Progenitor cell of endocrine pancreas (in vitro differentiated cells): ENCODE data around the gene DAPK1. TPM values are rescaled to one million over a fixed set of nuclear protein-coding genes. Genes with fewer than 3 reads are reported as not detected.
A peak's percentile ranks its signal among the peaks of the same experiment; 100 is the strongest.

Experiments
- DNase-seq: peaks from one replicate; pipeline ENCODE4 v3.0.0; 2021; ENCODE audit warnings: low spot score; ENCODE audit not compliant: unreplicated experiment
- H3K27ac Mint-ChIP-seq: 2 replicates; pipeline ENCODE4 v1.8.0; 2021; ENCODE audit warnings: mild to moderate bottlenecking, moderate library complexity, mixed read lengths
- H3K27me3 Mint-ChIP-seq: 2 replicates; pipeline ENCODE4 v1.8.0; 2021; ENCODE audit warnings: mixed read lengths
- H3K36me3 Mint-ChIP-seq: 2 replicates; pipeline ENCODE4 v1.8.0; 2022; ENCODE audit warnings: mixed read lengths; ENCODE audit not compliant: insufficient read depth
- H3K4me1 Mint-ChIP-seq: 2 replicates; pipeline ENCODE4 v1.8.0; 2021; ENCODE audit warnings: low read depth, mixed read lengths
- H3K4me3 Mint-ChIP-seq: 2 replicates; pipeline ENCODE4 v1.8.0; 2021; ENCODE audit warnings: low read depth, mild to moderate bottlenecking, moderate library complexity, mixed read lengths
- H3K9me3 Mint-ChIP-seq: 2 replicates; pipeline ENCODE4 v1.8.0; 2021; ENCODE audit warnings: low read depth, mixed read lengths
- total RNA-seq: library from RNA; stranded (reverse); gene quantifications from 2 replicates; pipeline ENCODE4 v1.2.1, GENCODE V29; 2021
- TF ChIP-seq, protein P1 (sequence below): fragments of 200-600 bp; sonication (generic); IDR thresholded peaks from one replicate; pipeline ENCODE4 v1.5.0; 2021; ENCODE audit warnings: antibody characterized with exemption, mild to moderate bottlenecking; ENCODE audit not compliant: unreplicated experiment

DAPK1 gene
- total RNA-seq, 1 donor from 2014 or later, result 202 TPM

DNA sequence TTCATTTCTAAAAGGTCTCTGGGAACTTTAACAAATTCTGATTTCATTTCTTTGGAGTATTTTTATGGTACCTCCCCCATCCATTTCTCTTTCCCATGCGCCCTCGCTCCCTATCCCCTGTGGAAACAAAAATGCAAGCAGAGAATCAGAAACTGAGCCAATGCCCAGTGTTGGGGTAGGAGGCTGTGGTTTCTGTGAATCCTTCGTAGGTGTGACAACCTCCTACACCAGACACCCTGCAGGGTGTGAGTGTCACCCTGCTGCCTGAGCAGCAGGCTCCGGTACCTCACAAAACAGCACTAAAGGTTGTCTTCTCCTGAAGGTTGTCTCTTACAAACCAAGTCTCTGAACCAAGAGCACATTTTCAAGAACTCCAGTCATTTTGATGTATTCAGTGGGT, 124.4 kb downstream of the DAPK1 start:
- no peak for DNase-seq
- Mint-ChIP-seq H3K9me3 (no peaks in the 10 kb centered on the region), H3K4me3 (no peak overlapping the region), H3K27me3 (no peaks in the 10 kb centered on the region), H3K36me3 (peaks cover 46% of the 10 kb centered on the region), H3K27ac (peak overlapping the region; percentile 63), H3K4me1 (peaks cover 21% of the 10 kb centered on the region)
- TF ChIP-seq, protein P1, sequence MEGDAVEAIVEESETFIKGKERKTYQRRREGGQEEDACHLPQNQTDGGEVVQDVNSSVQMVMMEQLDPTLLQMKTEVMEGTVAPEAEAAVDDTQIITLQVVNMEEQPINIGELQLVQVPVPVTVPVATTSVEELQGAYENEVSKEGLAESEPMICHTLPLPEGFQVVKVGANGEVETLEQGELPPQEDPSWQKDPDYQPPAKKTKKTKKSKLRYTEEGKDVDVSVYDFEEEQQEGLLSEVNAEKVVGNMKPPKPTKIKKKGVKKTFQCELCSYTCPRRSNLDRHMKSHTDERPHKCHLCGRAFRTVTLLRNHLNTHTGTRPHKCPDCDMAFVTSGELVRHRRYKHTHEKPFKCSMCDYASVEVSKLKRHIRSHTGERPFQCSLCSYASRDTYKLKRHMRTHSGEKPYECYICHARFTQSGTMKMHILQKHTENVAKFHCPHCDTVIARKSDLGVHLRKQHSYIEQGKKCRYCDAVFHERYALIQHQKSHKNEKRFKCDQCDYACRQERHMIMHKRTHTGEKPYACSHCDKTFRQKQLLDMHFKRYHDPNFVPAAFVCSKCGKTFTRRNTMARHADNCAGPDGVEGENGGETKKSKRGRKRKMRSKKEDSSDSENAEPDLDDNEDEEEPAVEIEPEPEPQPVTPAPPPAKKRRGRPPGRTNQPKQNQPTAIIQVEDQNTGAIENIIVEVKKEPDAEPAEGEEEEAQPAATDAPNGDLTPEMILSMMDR, result no peak

- no peak overlapping the region for H3K4me3 Mint-ChIP-seq
- no peaks in the 10 kb centered on the region for H3K9me3 Mint-ChIP-seq
- H3K27ac Mint-ChIP-seq, result peak overlapping the region; percentile 12
- H3K36me3 Mint-ChIP-seq, result peaks cover 38% of the 10 kb centered on the region
- DNase-seq, result no peak
- no peaks in the 10 kb centered on the region for H3K27me3 Mint-ChIP-seq
- peaks cover 21% of the 10 kb centered on the region for H3K4me1 Mint-ChIP-seq
- TF ChIP-seq, protein P1, result no peak
These were observed 125.3 kb downstream of the DAPK1 start for GRCh38 chr9:87622923-87623322.

DNA sequence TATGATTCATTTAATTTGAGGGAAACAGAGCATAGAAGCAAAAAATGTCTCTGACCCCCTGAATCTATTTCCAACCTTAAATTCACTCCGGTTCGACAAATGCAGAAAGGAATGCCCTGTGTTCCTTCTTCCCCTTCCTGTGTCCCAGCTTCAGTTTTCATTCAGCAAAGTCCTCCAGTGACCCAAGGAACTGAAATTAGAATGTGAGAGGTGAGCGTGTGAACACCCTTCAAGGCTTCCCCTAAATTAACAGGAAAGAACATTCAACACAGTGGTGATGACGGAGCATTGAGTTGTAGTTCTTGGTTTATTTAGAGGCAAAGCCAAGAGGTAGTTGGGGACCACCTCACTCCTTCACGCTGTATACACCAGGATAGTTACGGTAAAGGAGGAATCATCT, 130.7 kb downstream of the DAPK1 start:
- H3K4me3 Mint-ChIP-seq, result no peak overlapping the region
- H3K4me1 Mint-ChIP-seq, result peaks cover 3% of the 10 kb centered on the region
- H3K27me3 Mint-ChIP-seq, result no peaks in the 10 kb centered on the region
- H3K9me3 Mint-ChIP-seq, result no peaks in the 10 kb centered on the region
- H3K27ac Mint-ChIP-seq, result peak overlapping the region; percentile 54
- no peak for DNase-seq
- H3K36me3 Mint-ChIP-seq, result peaks cover 35% of the 10 kb centered on the region
- TF ChIP-seq, protein P1, result no peak

- H3K36me3 Mint-ChIP-seq, result peaks cover 34% of the 10 kb centered on the region
- no peak overlapping the region for H3K4me3 Mint-ChIP-seq
- TF ChIP-seq, protein P1, result no peak
These were observed 131.4 kb downstream of the DAPK1 start for GRCh38 chr9:87629104-87629503.

DNA sequence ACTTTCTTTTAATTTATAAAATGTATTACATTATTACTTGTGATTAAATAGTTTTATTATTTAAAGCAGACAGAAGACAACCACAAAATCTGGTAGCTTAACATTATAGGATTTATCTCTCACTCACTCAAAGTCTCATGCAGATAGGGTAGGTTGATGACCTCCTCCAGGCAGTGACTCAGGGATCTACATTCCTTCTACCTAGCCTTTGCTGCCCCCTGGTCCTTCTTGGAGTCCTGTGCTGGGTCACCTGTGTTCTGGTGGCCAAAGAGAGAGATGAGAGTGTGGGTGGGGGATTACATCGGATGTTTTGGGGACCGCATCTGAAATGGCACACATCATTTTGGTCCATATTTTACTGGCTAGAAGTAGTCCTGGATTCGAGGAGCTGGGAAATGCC, 132.6 kb downstream of the DAPK1 start:
- no peak for DNase-seq
- Mint-ChIP-seq H3K9me3 (no peaks in the 10 kb centered on the region), H3K27me3 (no peaks in the 10 kb centered on the region), H3K4me1 (peaks cover 1% of the 10 kb centered on the region), H3K36me3 (peaks cover 33% of the 10 kb centered on the region), H3K27ac (no peak overlapping the region), H3K4me3 (no peak overlapping the region)
- TF ChIP-seq, protein P1, result no peak

More at GRCh38 chr9:87629104-87629503, 131.4 kb downstream of the DAPK1 start:
- Mint-ChIP-seq H3K4me1 (peaks cover 1% of the 10 kb centered on the region), H3K27me3 (no peaks in the 10 kb centered on the region), H3K27ac (no peak overlapping the region), H3K9me3 (no peaks in the 10 kb centered on the region)
- no peak for DNase-seq
